HepG2 (cell line): ENCODE data around the gene PRSS53. TPM values are rescaled to one million over a fixed set of nuclear protein-coding genes. Genes with fewer than 3 reads are reported as not detected.
A peak's percentile ranks its signal among the peaks of the same experiment; 100 is the strongest.

Experiments used
- CSRNP2 ChIP-seq: sonication (generic); formaldehyde crosslinking; conservative IDR thresholded peaks from 2 replicates; pipeline ENCODE4 v1.8.0; 2022; ENCODE audit warnings: low read depth, missing genetic modification reagents
- EHMT2 ChIP-seq: fragments of 200-600 bp; sonication (generic); IDR thresholded peaks from 2 replicates; pipeline ENCODE4 v1.7.0; 2017; ENCODE audit warnings: antibody characterized with exemption, low read depth, low read length, borderline replicate concordance
- FOSL2 ChIP-seq: sonication (generic); formaldehyde crosslinking; IDR thresholded peaks from 2 replicates; pipeline ENCODE4 v1.4.0; 2020; ENCODE audit warnings: missing genetic modification reagents
- FOXP1 ChIP-seq, 2 experiments: fragments of 450-650 bp in 1 of 2; IDR thresholded peaks; 2 replicates each; pipeline ENCODE4 v1.6.1; 2017 to 2018; ENCODE audit warnings: antibody characterized with exemption in 1 of 2
- HNF1B ChIP-seq: sonication (generic); formaldehyde crosslinking; IDR thresholded peaks from 2 replicates; pipeline ENCODE4 v1.5.1; 2020; ENCODE audit warnings: mild to moderate bottlenecking, moderate library complexity, missing genetic modification reagents
- SAP130 ChIP-seq: IDR thresholded peaks from 2 replicates; pipeline ENCODE4 v1.6.1; 2016; ENCODE audit warnings: low read depth
- STAT5B ChIP-seq: sonication (generic); formaldehyde crosslinking; IDR thresholded peaks from 2 replicates; pipeline ENCODE4 v1.4.0; 2020; ENCODE audit warnings: missing genetic modification reagents
- THAP7 ChIP-seq: sonication (generic); formaldehyde crosslinking; IDR thresholded peaks from 2 replicates; pipeline ENCODE4 v1.8.1; 2023; ENCODE audit warnings: mild to moderate bottlenecking, missing genetic modification reagents
- THRA ChIP-seq: sonication (generic); formaldehyde crosslinking; IDR thresholded peaks from 2 replicates; pipeline ENCODE4 v1.4.0; 2020; ENCODE audit warnings: missing genetic modification reagents, borderline replicate concordance
- TP53 ChIP-seq: sonication (generic); formaldehyde crosslinking; conservative IDR thresholded peaks from 2 replicates; pipeline ENCODE4 v1.4.0; 2020; ENCODE audit warnings: missing genetic modification reagents
- TRIM22 ChIP-seq: fragments of 450-650 bp; IDR thresholded peaks from 2 replicates; pipeline ENCODE4 v1.6.1; 2017
- ZBTB46 ChIP-seq: sonication (generic); formaldehyde crosslinking; IDR thresholded peaks from 2 replicates; pipeline ENCODE4 v1.4.0; 2020; ENCODE audit warnings: mild to moderate bottlenecking, missing genetic modification reagents, borderline replicate concordance
- ZBTB7B ChIP-seq: sonication (generic); formaldehyde crosslinking; IDR thresholded peaks from 2 replicates; pipeline ENCODE4 v1.4.0; 2020; ENCODE audit warnings: missing genetic modification reagents
- ZFP62 ChIP-seq: sonication (generic); formaldehyde crosslinking; IDR thresholded peaks from 2 replicates; pipeline ENCODE4 v1.4.0; 2020; ENCODE audit warnings: missing genetic modification reagents
- ZMAT5 ChIP-seq: sonication (generic); formaldehyde crosslinking; IDR thresholded peaks from 2 replicates; pipeline ENCODE4 v1.5.0; 2020; ENCODE audit warnings: mild to moderate bottlenecking, low read depth, missing genetic modification reagents, borderline replicate concordance
- ZNF18 ChIP-seq: sonication (generic); formaldehyde crosslinking; IDR thresholded peaks from 2 replicates; pipeline ENCODE4 v1.8.0; 2022; ENCODE audit warnings: mild to moderate bottlenecking, missing genetic modification reagents; ENCODE audit not compliant: insufficient replicate concordance
- ZNF350 ChIP-seq: sonication (generic); formaldehyde crosslinking; IDR thresholded peaks from 2 replicates; pipeline ENCODE4 v1.4.0; 2020; ENCODE audit warnings: mild to moderate bottlenecking, low read depth, missing genetic modification reagents, borderline replicate concordance
- polyA plus RNA-seq, 8 experiments: library from polyadenylated mRNA; depleted of rRNA in 3 of 8; stranded (reverse) in 7 of 8; unstranded in 1 of 8; fragments of >200 nt; fragmentation: Illumina TruSeq in 4 of 8; extraction: Trizol in 4 of 8; gene quantifications; 2 replicates each; pipeline versions ENCODE4 v1.2.1 to v1.2.3, GENCODE V29; 2011 to 2016; ENCODE audit warnings: low read depth in 4 of 8, missing spikeins in 1 of 8, mixed read lengths in 1 of 8; ENCODE audit not compliant: insufficient read depth in 1 of 8
- total RNA-seq, 5 experiments: library from RNA; depleted of rRNA; stranded (reverse); fragments of >200 nt; fragmentation: Illumina TruSeq; extraction: Trizol; gene quantifications; 2 replicates each; pipeline ENCODE4 v1.2.3, GENCODE V29; 2016; ENCODE audit warnings: low read depth in 1 of 5

Gene PRSS53
- total and polyA plus RNA-seq, 2 of the 13 experiments (the other 11 are each of a cell fraction or from before 2014, with no cell fraction given), result 2.2 to 7.4 TPM

- TF ChIP-seq SAP130 (CRISPR knock-in tag) (peak; percentile 44; the same call in 1 of the 2 replicates), ZNF18 (CRISPR knock-in tag) (no peak), ZMAT5 (CRISPR knock-in tag) (no peak), EHMT2 (no peak), ZFP62 (CRISPR knock-in tag) (no peak), THAP7 (no peak), THRA (CRISPR knock-in tag) (no peak), FOXP1 (IDR thresholded peaks at IDR 0.05) (no peak), FOXP1 (CRISPR knock-in tag; IDR thresholded peaks at IDR 0.05) (0 out of 2 replicates have a peak, but pooled peaks have one; percentile 35), ZNF350 (no peak), CSRNP2 (CRISPR knock-in tag) (no peak), ZBTB46 (CRISPR knock-in tag) (no peak), ZBTB7B (no peak), FOSL2 (CRISPR knock-in tag) (no peak), HNF1B (peak; percentile 45; the same call in 1 of the 2 replicates), STAT5B (CRISPR knock-in tag) (no peak), TRIM22 (no peak), TP53 (CRISPR knock-in tag) (no peak)
Observed at GRCh38 chr16:31043352-31043751, 45.4 kb downstream of the PRSS53 start (continued).
